ENCODE data around the gene SHISA6.

Gene SHISA6

GRCh38 chr17:11242411-11242810 lies 1.4 kb downstream of the SHISA6 start:
- TF ChIP-seq CTCF (conservative IDR thresholded peaks at IDR 0.05; ENCODE audit: low read depth, low read length), result no peak
- DNase-seq (ENCODE audit: low read depth), result no peak
- no peak overlapping the region for H3K4me3 ChIP-seq (ENCODE audit: low read length)

GRCh38 chr17:11244776-11245175 lies 3.8 kb downstream of the SHISA6 start:
- no peak for DNase-seq (ENCODE audit: low read depth)
- TF ChIP-seq CTCF (conservative IDR thresholded peaks at IDR 0.05; ENCODE audit: low read depth, low read length), result no peak
- no peak overlapping the region for H3K4me3 ChIP-seq (ENCODE audit: low read length)

- no peak overlapping the region for H3K4me3 ChIP-seq (ENCODE audit: low read length)
- no peak for TF ChIP-seq CTCF (conservative IDR thresholded peaks at IDR 0.05; ENCODE audit: low read depth, low read length)
- DNase-seq (ENCODE audit: low read depth), result no peak
Observed at GRCh38 chr17:11245187-11245586, 4.2 kb downstream of the SHISA6 start.

- no peak overlapping the region for H3K4me3 ChIP-seq (ENCODE audit: low read length)
- no peak for TF ChIP-seq CTCF (conservative IDR thresholded peaks at IDR 0.05; ENCODE audit: low read depth, low read length)
- DNase-seq (ENCODE audit: low read depth), result no peak
Observed at GRCh38 chr17:11245791-11246190, 4.8 kb downstream of the SHISA6 start.

GRCh38 chr17:11250161-11250560 lies 9.1 kb downstream of the SHISA6 start:
- DNase-seq (ENCODE audit: low read depth), result no peak
- H3K4me3 ChIP-seq (ENCODE audit: low read length), result no peak overlapping the region
- no peak for TF ChIP-seq CTCF (conservative IDR thresholded peaks at IDR 0.05; ENCODE audit: low read depth, low read length)

- DNase-seq (ENCODE audit: low read depth), result no peak
- H3K4me3 ChIP-seq (ENCODE audit: low read length), result no peak overlapping the region
- TF ChIP-seq CTCF (conservative IDR thresholded peaks at IDR 0.05; ENCODE audit: low read depth, low read length), result no peak
Observed at GRCh38 chr17:11251561-11252107, 10.6 kb downstream of the SHISA6 start.

GRCh38 chr17:11252146-11252545 lies 11.1 kb downstream of the SHISA6 start:
- no peak for DNase-seq (ENCODE audit: low read depth)
- no peak for TF ChIP-seq CTCF (conservative IDR thresholded peaks at IDR 0.05; ENCODE audit: low read depth, low read length)
- H3K4me3 ChIP-seq (ENCODE audit: low read length), result no peak overlapping the region
